Measurements from ENCODE around the gene TSR3.

DNA sequence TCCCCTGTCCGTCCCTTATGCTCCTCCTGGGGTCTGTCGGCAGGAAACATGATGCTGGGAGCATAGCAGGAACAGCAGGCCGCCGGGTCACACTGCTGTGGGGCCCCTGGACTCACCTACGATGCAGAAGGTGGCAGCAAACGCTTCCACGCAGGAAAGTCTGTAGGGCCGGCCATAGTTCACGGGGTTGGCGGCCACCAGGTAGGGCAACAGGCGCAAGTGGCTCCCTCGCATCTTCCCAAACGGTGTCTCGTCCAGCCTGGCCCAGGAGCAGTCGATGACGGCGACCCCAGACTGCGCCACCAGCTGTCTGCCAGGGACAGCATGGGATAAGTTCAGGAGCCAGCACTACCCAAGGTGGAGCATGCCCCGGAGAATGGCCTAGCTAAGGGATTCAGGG lies 987 bp downstream of the TSR3 start:
- TF ChIP-seq, protein P1, sequence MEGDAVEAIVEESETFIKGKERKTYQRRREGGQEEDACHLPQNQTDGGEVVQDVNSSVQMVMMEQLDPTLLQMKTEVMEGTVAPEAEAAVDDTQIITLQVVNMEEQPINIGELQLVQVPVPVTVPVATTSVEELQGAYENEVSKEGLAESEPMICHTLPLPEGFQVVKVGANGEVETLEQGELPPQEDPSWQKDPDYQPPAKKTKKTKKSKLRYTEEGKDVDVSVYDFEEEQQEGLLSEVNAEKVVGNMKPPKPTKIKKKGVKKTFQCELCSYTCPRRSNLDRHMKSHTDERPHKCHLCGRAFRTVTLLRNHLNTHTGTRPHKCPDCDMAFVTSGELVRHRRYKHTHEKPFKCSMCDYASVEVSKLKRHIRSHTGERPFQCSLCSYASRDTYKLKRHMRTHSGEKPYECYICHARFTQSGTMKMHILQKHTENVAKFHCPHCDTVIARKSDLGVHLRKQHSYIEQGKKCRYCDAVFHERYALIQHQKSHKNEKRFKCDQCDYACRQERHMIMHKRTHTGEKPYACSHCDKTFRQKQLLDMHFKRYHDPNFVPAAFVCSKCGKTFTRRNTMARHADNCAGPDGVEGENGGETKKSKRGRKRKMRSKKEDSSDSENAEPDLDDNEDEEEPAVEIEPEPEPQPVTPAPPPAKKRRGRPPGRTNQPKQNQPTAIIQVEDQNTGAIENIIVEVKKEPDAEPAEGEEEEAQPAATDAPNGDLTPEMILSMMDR (IDR thresholded peaks at IDR 0.05), result no peak
- no peak for TF ChIP-seq POLR2A (IDR thresholded peaks at IDR 0.05)

Measured in heart left ventricle (tissue), 13 donors.